B cell (primary cell): ENCODE data around the gene UGT1A5. TPM values are rescaled to one million over a fixed set of nuclear protein-coding genes. Genes with fewer than 3 reads are reported as not detected.

Experiments
- ATAC-seq: fragments of 200-7000 bp; cut with Tn5 transposase; one replicate; pipeline ENCODE4 v1.10.0; 2021; ENCODE audit warnings: low read depth, mild to moderate bottlenecking, moderate number of reproducible peaks, moderate library complexity
- CTCF ChIA-PET: fragments of 350-600 bp; sonication (Branson Sonifier 250); formaldehyde crosslinking; loops from one replicate; lab custom pipeline; 2021; ENCODE audit warnings: antibody characterized with exemption, inconsistent platforms; lab: Charles Lee
- POLR2A ChIA-PET: fragments of 350-600 bp; sonication (Branson Sonifier 250); formaldehyde crosslinking; loops from one replicate; lab custom pipeline; 2021; ENCODE audit warnings: antibody characterized with exemption; lab: Charles Lee
- DNase-seq: peaks from one replicate; pipeline ENCODE4 v3.0.0; 2013
- H2AFZ ChIP-seq: 2 replicates; pipeline ENCODE4 v1.6.1; 2012; ENCODE audit warnings: mild to moderate bottlenecking, low read depth, low read length; ENCODE audit not compliant: insufficient read depth, poor library complexity, severe bottlenecking
- H3K27ac ChIP-seq, 2 donors: 1 replicate in 1 of 2; 2 replicates in 1 of 2; pipeline ENCODE4 v1.5.1; 2012 to 2013; ENCODE audit warnings: low read length in 2 of 2, mild to moderate bottlenecking in 2 of 2, moderate library complexity in 1 of 2
- H3K27me3 ChIP-seq, 4 experiments: fragments of 200-600 bp in 1 of 4; sonication (generic) in 1 of 4; replicated peaks in 1 of 4; 1 replicate in 2 of 4; 2 replicates in 2 of 4; pipeline versions ENCODE4 v1.6.1 to v1.7.0; 2013 to 2016; ENCODE audit warnings: low read length in 3 of 4, mild to moderate bottlenecking in 2 of 4, mixed read lengths in 1 of 4, moderate library complexity in 1 of 4; ENCODE audit not compliant: insufficient read depth in 4 of 4, control insufficient read depth in 3 of 4; ENCODE audit errors: control extremely low read depth in 1 of 4
- H3K36me3 ChIP-seq, 2 experiments: replicated peaks in 1 of 2; 1 replicate in 1 of 2; 2 replicates in 1 of 2; pipeline versions ENCODE4 v1.6.1 to v1.7.1; 2013; ENCODE audit warnings: low read length in 1 of 2; ENCODE audit not compliant: insufficient read depth in 2 of 2, control insufficient read depth in 1 of 2; ENCODE audit errors: control extremely low read depth in 1 of 2, extremely low read depth in 1 of 2
- H3K4me1 ChIP-seq, 2 donors: fragments of 200-600 bp in 1 of 2; sonication (generic) in 1 of 2; 1 replicate in 1 of 2; 2 replicates in 1 of 2; pipeline versions ENCODE4 v1.5.1 to v1.6.1; 2013 to 2017; ENCODE audit warnings: low read length in 2 of 2; ENCODE audit not compliant: control insufficient read depth in 2 of 2, insufficient read depth in 2 of 2
- H3K4me2 ChIP-seq: replicated peaks from 2 replicates; pipeline ENCODE3; 2012; ENCODE audit warnings: mild to moderate bottlenecking, low read depth, low read length; ENCODE audit not compliant: poor library complexity, severe bottlenecking
- H3K4me3 ChIP-seq, 5 experiments: fragments of 200-600 bp in 1 of 5; sonication (generic) in 1 of 5; 1 replicate in 3 of 5; 2 replicates in 2 of 5; pipeline versions ENCODE4 v1.5.1 to v1.7.0; 2011 to 2016; ENCODE audit warnings: low read length in 4 of 5, mild to moderate bottlenecking in 4 of 5, low read depth in 2 of 5, control low read depth in 1 of 5, moderate library complexity in 1 of 5; ENCODE audit not compliant: insufficient read depth in 1 of 5; ENCODE audit errors: control extremely low read depth in 1 of 5, extremely low read depth in 1 of 5
- H3K79me2 ChIP-seq: fragments of 200-600 bp; sonication (generic); one replicate; pipeline ENCODE4 v1.6.0; 2016; ENCODE audit warnings: low read length; ENCODE audit not compliant: control insufficient read depth, insufficient read depth
- H3K9ac ChIP-seq: fragments of 200-600 bp; sonication (generic); 2 replicates; pipeline ENCODE4 v1.6.1; 2017; ENCODE audit warnings: mild to moderate bottlenecking, low read length, moderate library complexity
- H3K9me3 ChIP-seq, 3 donors: one replicate each; pipeline versions ENCODE4 v1.6.1 to v1.7.1; 2013; ENCODE audit warnings: low read length in 2 of 3; ENCODE audit not compliant: control insufficient read depth in 2 of 3, insufficient read depth in 1 of 3; ENCODE audit errors: control extremely low read depth in 1 of 3
- H4K20me1 ChIP-seq: 2 replicates; pipeline ENCODE4 v1.6.0; 2012; ENCODE audit warnings: mild to moderate bottlenecking, low read length; ENCODE audit not compliant: insufficient read depth, control insufficient read depth, poor library complexity, severe bottlenecking
- H3K27ac Mint-ChIP-seq: one replicate; pipeline ENCODE4 v1.8.0; 2021; ENCODE audit warnings: mixed read lengths
- H3K27me3 Mint-ChIP-seq: one replicate; pipeline ENCODE4 v1.8.0; 2021; ENCODE audit warnings: mixed read lengths
- H3K4me1 Mint-ChIP-seq: one replicate; pipeline ENCODE4 v1.8.0; 2021; ENCODE audit warnings: mixed read lengths
- H3K4me3 Mint-ChIP-seq: one replicate; pipeline ENCODE4 v1.8.0; 2021; ENCODE audit warnings: mixed read lengths
- H3K9me3 Mint-ChIP-seq: one replicate; pipeline ENCODE4 v1.8.0; 2022; ENCODE audit warnings: mixed read lengths; ENCODE audit not compliant: insufficient read depth
- CTCF ChIP-seq: fragments of 200-600 bp; IDR thresholded peaks from one replicate; pipeline ENCODE4 v1.8.0; 2022; ENCODE audit warnings: antibody characterized with exemption, mild to moderate bottlenecking
- EZH2 ChIP-seq: IDR thresholded peaks from 2 replicates; pipeline ENCODE4 v1.6.1; 2012; ENCODE audit warnings: borderline replicate concordance, low read depth, mild to moderate bottlenecking, moderate library complexity, low read length; ENCODE audit not compliant: insufficient read depth, poor library complexity, severe bottlenecking
- WGBS: methylation state at CpG from one replicate; pipeline ENCODE4 v1.1.5; 2013; ENCODE audit warnings: missing lambda C conversion rate; ENCODE audit not compliant: insufficient coverage; 5-methylcytosine and 5-hydroxymethylcytosine counted together
- intact Hi-C: fragments of 100-400 bp; cut with micrococcal nuclease; formaldehyde crosslinking; loops from one replicate; pipeline ENCODE4 v1.10.0; 2022
- polyA plus RNA-seq: library from polyadenylated mRNA; depleted of rRNA; stranded (reverse); fragments of >200 nt; gene quantifications from 2 replicates; pipeline ENCODE4 v1.2.3, GENCODE V29; 2012
- total RNA-seq, 2 donors: library from RNA; stranded (reverse); fragments of 120-200 nt in 1 of 2; gene quantifications; 1 replicate in 1 of 2; 2 replicates in 1 of 2; pipeline versions ENCODE4 v1.2.3 to v1.2.4, GENCODE V29; 2013 to 2022

The UGT1A5 gene
- total and polyA plus RNA-seq, 2 donors (not counting 1 experiment from before 2014, with no cell fraction given): not detected

GRCh38 chr2:233690444-233690843, 22.3 kb upstream of the UGT1A5 start:
- Histone ChIP-seq H2AFZ (no peak overlapping the region), H3K36me3 (no peaks in the 10 kb centered on the region), H3K27me3 (peaks cover 0 to 4% (median 0%) of the 10 kb centered on the region in 4 experiments), H4K20me1 (no peaks in the 10 kb centered on the region), H3K4me3 (no peak overlapping the region), H3K4me1 (no peaks in the 10 kb centered on the region), H3K9me3 (no peaks in the 10 kb centered on the region), H3K9ac (no peak overlapping the region), H3K27ac (no peak overlapping the region), H3K79me2 (no peaks in the 10 kb centered on the region), H3K4me2 (no peak overlapping the region)
- intact Hi-C loops: no loop called here
- Mint-ChIP-seq H3K9me3 (no peaks in the 10 kb centered on the region), H3K4me1 (no peaks in the 10 kb centered on the region), H3K27me3 (peaks cover 15% of the 10 kb centered on the region), H3K4me3 (no peak overlapping the region), H3K27ac (no peak overlapping the region)
- ChIA-PET POLR2A (no interaction called here), CTCF (no interaction called here)
- 92% methylated on average over 3 of the region's 4 CpGs for WGBS
- no peak for ATAC-seq
- DNase-seq: no peak
- no peak for TF ChIP-seq EZH2
- TF ChIP-seq CTCF: no peak

GRCh38 chr2:233691443-233692433, 21.0 kb upstream of the UGT1A5 start:
- intact Hi-C loops: no loop called here
- H3K79me2 ChIP-seq: no peaks in the 10 kb centered on the region
- no peak for DNase-seq
- CTCF ChIA-PET: no interaction called here
- H3K27ac ChIP-seq: no peak overlapping the region
- Mint-ChIP-seq H3K9me3 (no peaks in the 10 kb centered on the region), H3K4me1 (no peaks in the 10 kb centered on the region), H3K4me3 (no peak overlapping the region), H3K27me3 (peaks cover 15% of the 10 kb centered on the region), H3K27ac (no peak overlapping the region)
- no peak overlapping the region for H3K4me3 ChIP-seq
- no peaks in the 10 kb centered on the region for H3K36me3 ChIP-seq
- no peaks in the 10 kb centered on the region for H3K4me1 ChIP-seq
- no peak overlapping the region for H2AFZ ChIP-seq
- no peaks in the 10 kb centered on the region for H3K9me3 ChIP-seq
- ATAC-seq: no peak
- TF ChIP-seq CTCF: no peak
- no peak overlapping the region for H3K9ac ChIP-seq
- POLR2A ChIA-PET: no interaction called here
- no peak overlapping the region for H3K4me2 ChIP-seq
- 76% methylated on average over 4 of the region's 11 CpGs for WGBS
- H4K20me1 ChIP-seq: no peaks in the 10 kb centered on the region
- peaks cover 0 to 4% (median 0%) of the 10 kb centered on the region in 4 experiments for H3K27me3 ChIP-seq
